SU-DHL-6 (cell line): Measurements from ENCODE around the gene PRDM13.

Experiments
- CTCF ChIP-seq: fragments of 200-600 bp; sonication (generic); IDR thresholded peaks from one replicate; pipeline ENCODE4 v1.5.1; 2017; ENCODE audit warnings: antibody characterized with exemption, mild to moderate bottlenecking, low read length, moderate library complexity; ENCODE audit not compliant: insufficient read depth, poor library complexity, severe bottlenecking
- EZH2phosphoT487 ChIP-seq: fragments of 200-600 bp; sonication (generic), shearing (Covaris generic); conservative IDR thresholded peaks from 2 replicates; pipeline ENCODE4 v1.6.1; 2018; ENCODE audit warnings: mild to moderate bottlenecking, antibody characterized with exemption, low read length, moderate library complexity, mixed read lengths

DNA sequence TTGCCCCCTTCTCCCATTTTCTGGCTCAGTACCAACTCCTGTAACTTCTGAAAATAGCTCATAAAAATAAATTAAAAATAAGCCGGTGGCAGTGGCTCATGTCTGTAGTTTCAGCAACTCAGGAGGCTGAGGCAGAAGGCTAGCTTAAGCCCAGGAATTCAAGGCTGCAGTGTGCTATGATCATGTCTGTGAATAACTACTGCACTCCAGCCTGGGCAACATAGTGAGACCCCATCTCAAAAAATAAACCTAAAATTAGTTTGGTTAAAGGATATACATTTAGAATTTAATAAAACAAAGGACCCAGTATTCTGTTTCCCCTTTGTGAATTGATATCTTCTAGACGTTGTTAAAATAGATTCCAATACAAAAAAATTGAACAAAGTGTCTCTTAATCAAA is 10.5 kb downstream of the PRDM13 start:
- TF ChIP-seq CTCF (no peak), EZH2phosphoT487 (no peak)
